ENCODE data around the gene HCAR3.

Gene HCAR3

DNA sequence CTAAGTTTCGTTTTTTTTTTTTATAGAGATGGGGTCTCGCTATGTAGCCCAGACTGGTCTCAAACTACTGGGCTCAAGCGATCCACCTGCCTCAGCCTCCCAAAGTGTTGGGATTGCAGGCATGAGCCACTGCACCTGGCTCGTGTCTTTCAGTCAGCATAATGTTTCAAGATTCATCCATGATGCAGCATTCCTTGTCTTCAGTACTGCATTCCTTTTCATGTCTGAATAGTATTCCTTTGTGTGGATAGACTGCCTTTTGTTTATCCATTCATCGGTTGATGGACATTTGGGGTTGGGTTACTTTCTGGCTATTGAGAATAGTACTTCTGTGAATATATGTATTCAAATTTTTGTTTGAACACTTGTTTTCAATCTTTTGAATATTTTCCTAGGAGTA, 50.9 kb downstream of the HCAR3 start:
- no peak for DNase-seq

DNA sequence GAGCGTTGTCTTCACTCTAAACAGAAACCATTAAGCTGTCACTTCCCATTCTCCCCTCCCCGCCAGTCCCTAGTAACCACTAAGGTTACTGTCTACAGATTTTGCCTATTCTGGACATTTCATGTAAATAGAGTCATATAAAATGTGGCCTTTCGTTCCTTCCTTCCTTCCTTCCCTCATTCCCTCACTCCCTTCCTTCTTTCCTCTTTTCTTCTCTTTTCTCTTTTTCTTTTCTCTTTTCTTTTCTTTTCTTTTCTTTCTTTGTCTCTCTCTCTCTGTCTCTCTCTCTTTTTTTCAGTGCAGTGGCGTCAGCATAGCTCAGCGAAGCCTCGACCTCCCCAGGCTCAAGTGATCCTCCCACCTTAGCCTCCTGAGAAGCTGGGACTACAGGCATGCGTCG, 51.3 kb downstream of the HCAR3 start:
- DNase-seq = no peak
